Common myeloid progenitor, CD34-positive (primary cell): ENCODE data around the gene UMAD1.

Experiments used
- CTCF ChIA-PET: fragments of 350-600 bp; sonication (Branson Sonifier 250); formaldehyde crosslinking; loops from one replicate; lab custom pipeline; 2021; ENCODE audit warnings: antibody characterized with exemption; lab: Charles Lee
- POLR2A ChIA-PET: fragments of 350-600 bp; sonication (Branson Sonifier 250); formaldehyde crosslinking; loops from one replicate; lab custom pipeline; 2021; ENCODE audit warnings: antibody characterized with exemption; lab: Charles Lee
- DNase-seq, 3 donors: peaks; one replicate each; pipeline versions ENCODE4 v3.0.0 to v3.0.0-alpha.2; 2013
- H3K27ac ChIP-seq, 2 experiments: 1 replicate in 1 of 2; 2 replicates in 1 of 2; pipeline ENCODE4 v1.7.0; 2013; ENCODE audit warnings: inconsistent platforms in 2 of 2, low read length in 2 of 2, mild to moderate bottlenecking in 2 of 2, low read depth in 1 of 2, moderate library complexity in 1 of 2; ENCODE audit not compliant: severe bottlenecking in 2 of 2, insufficient read depth in 1 of 2, poor library complexity in 1 of 2
- H3K27me3 ChIP-seq, 5 experiments: replicated peaks in 2 of 5; 1 replicate in 3 of 5; 2 replicates in 2 of 5; pipeline versions ENCODE4 v1.6.1 to v1.7.0; 2013; ENCODE audit warnings: low read length in 4 of 5, mild to moderate bottlenecking in 2 of 5, moderate library complexity in 2 of 5, inconsistent platforms in 1 of 5; ENCODE audit not compliant: insufficient read depth in 5 of 5, control insufficient read depth in 4 of 5
- H3K36me3 ChIP-seq, 4 experiments: 1 replicate in 2 of 4; 2 replicates in 2 of 4; pipeline versions ENCODE4 v1.6.1 to v1.7.0; 2013; ENCODE audit warnings: low read length in 3 of 4, control low read depth in 1 of 4, mild to moderate bottlenecking in 1 of 4; ENCODE audit not compliant: control insufficient read depth in 4 of 4, insufficient read depth in 4 of 4
- H3K4me1 ChIP-seq, 4 experiments: 1 replicate in 3 of 4; 2 replicates in 1 of 4; pipeline versions ENCODE4 v1.6.1 to v1.7.1; 2013; ENCODE audit warnings: low read length in 3 of 4, mild to moderate bottlenecking in 3 of 4, control low read depth in 1 of 4, inconsistent platforms in 1 of 4, moderate library complexity in 1 of 4; ENCODE audit not compliant: control insufficient read depth in 4 of 4, insufficient read depth in 4 of 4; ENCODE audit errors: control extremely low read depth in 1 of 4
- H3K4me3 ChIP-seq, 7 experiments: 1 replicate in 4 of 7; 2 replicates in 3 of 7; pipeline versions ENCODE4 v1.5.1 to v1.7.0; 2013; ENCODE audit warnings: mild to moderate bottlenecking in 7 of 7, low read length in 6 of 7, moderate library complexity in 6 of 7, inconsistent platforms in 2 of 7, low read depth in 2 of 7, control low read depth in 1 of 7; ENCODE audit not compliant: insufficient read depth in 4 of 7, control insufficient read depth in 1 of 7; ENCODE audit errors: extremely low read depth in 1 of 7
- H3K9me3 ChIP-seq, 5 experiments: 1 replicate in 4 of 5; 2 replicates in 1 of 5; pipeline versions ENCODE4 v1.6.1 to v1.7.1; 2013; ENCODE audit warnings: low read length in 4 of 5, mild to moderate bottlenecking in 2 of 5, inconsistent platforms in 1 of 5, low read depth in 1 of 5, moderate library complexity in 1 of 5; ENCODE audit not compliant: control insufficient read depth in 4 of 5, insufficient read depth in 2 of 5; ENCODE audit errors: control extremely low read depth in 1 of 5
- WGBS: methylation state at CpG from one replicate; pipeline ENCODE4 v1.1.5; 2013; ENCODE audit not compliant: insufficient coverage; 5-methylcytosine and 5-hydroxymethylcytosine counted together

The UMAD1 gene

DNA sequence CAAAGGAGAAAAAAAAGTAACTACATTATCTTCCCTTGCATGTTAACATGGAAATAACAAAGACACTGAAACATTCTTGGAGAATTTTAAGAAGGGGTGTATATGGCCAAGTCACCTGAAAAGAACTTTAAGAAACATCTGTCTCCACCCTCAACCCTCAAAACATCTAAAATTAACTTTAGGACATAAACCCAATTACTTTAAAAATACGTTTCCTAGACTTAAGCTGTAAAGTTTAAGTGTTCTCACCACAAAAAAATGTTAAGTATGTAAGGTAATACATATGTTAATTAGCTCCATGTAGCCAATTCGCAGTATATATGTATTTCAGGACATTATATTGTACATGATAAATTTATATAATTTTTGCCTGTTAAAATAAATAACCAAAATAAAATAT is 257.0 kb downstream of the UMAD1 start:
- no peaks in the 10 kb centered on the region for H3K27me3 ChIP-seq
- no CpG with 5 or more reads among the region's 2 CpGs for WGBS
- H3K27ac ChIP-seq, result no peak overlapping the region
- ChIA-PET POLR2A (no interaction called here), CTCF (no interaction called here)
- H3K9me3 ChIP-seq, result no peaks in the 10 kb centered on the region
- no peak overlapping the region for H3K4me3 ChIP-seq
- no peaks in the 10 kb centered on the region for H3K4me1 ChIP-seq
- no peaks in the 10 kb centered on the region for H3K36me3 ChIP-seq
- DNase-seq, result no peak

GRCh38 chr7:7897949-7898515 is 257.5 kb downstream of the UMAD1 start:
- 100% methylated on average over 2 of the region's 4 CpGs for WGBS
- no peak overlapping the region for H3K27ac ChIP-seq
- H3K27me3 ChIP-seq, result no peaks in the 10 kb centered on the region
- no peaks in the 10 kb centered on the region for H3K36me3 ChIP-seq
- DNase-seq, result no peak
- H3K4me1 ChIP-seq, result no peaks in the 10 kb centered on the region
- no peaks in the 10 kb centered on the region for H3K9me3 ChIP-seq
- ChIA-PET POLR2A (no interaction called here), CTCF (no interaction called here)
- no peak overlapping the region for H3K4me3 ChIP-seq

GRCh38 chr7:7902845-7903244 is 262.3 kb downstream of the UMAD1 start:
- H3K4me3 ChIP-seq, result no peak overlapping the region
- no peaks in the 10 kb centered on the region for H3K4me1 ChIP-seq
- no peak for DNase-seq
- H3K27me3 ChIP-seq, result no peaks in the 10 kb centered on the region
- no peaks in the 10 kb centered on the region for H3K36me3 ChIP-seq
- 100% methylated on average over 2 of the region's 2 CpGs for WGBS
- H3K27ac ChIP-seq, result no peak overlapping the region
- no peaks in the 10 kb centered on the region for H3K9me3 ChIP-seq
- POLR2A ChIA-PET, result no interaction called here
- CTCF ChIA-PET, result no interaction called here

GRCh38 chr7:7907306-7907705 is 266.8 kb downstream of the UMAD1 start:
- no peak for DNase-seq
- H3K27ac ChIP-seq, result no peak overlapping the region
- H3K36me3 ChIP-seq, result no peaks in the 10 kb centered on the region
- H3K9me3 ChIP-seq, result peaks cover 0 to 2% (median 0%) of the 10 kb centered on the region in 5 experiments
- ChIA-PET POLR2A (no interaction called here), CTCF (no interaction called here)
- no peaks in the 10 kb centered on the region for H3K27me3 ChIP-seq
- H3K4me1 ChIP-seq, result peaks cover 0 to 4% (median 0%) of the 10 kb centered on the region in 4 experiments
- no peak overlapping the region for H3K4me3 ChIP-seq
- 100% methylated on average over 1 of the region's 2 CpGs for WGBS

- Histone ChIP-seq H3K4me1 (peaks cover 0 to 4% (median 0%) of the 10 kb centered on the region in 4 experiments), H3K9me3 (peaks cover 0 to 2% (median 0%) of the 10 kb centered on the region in 5 experiments), H3K27ac (no peak overlapping the region), H3K27me3 (no peaks in the 10 kb centered on the region), H3K4me3 (no peak overlapping the region), H3K36me3 (no peaks in the 10 kb centered on the region)
- ChIA-PET CTCF (interaction anchor here (0.6 kb wide), 2 partner anchors 58 to 121 kb away, joined by 3 to 4 read pairs; no protein-coding TSS in a partner anchor), POLR2A (no interaction called here)
- 100% methylated on average over 3 of the region's 3 CpGs for WGBS
- no peak for DNase-seq
These were observed 268.1 kb downstream of the UMAD1 start for GRCh38 chr7:7908622-7909145.

DNA sequence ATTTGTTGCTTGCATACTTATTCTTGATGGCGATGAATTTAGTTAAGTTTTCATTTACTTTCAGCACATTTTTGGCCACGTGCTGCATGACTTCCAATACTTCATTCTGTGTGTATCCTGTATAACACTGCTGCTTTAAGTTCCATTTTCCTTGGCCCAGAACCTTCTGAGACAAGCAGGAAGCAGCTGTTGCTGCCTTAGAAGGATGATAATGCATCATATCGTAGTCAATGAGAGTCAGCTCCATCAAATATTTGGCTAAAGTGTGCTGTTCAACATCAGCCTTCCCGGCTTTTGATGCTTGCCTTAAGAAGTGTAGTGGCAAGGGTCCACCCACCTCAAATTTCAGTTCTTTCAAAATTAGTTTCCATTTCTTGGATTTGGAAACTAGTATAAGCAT is 268.8 kb downstream of the UMAD1 start:
- ChIA-PET CTCF (no interaction called here), POLR2A (no interaction called here)
- Histone ChIP-seq H3K36me3 (no peaks in the 10 kb centered on the region), H3K9me3 (peaks cover 0 to 2% (median 0%) of the 10 kb centered on the region in 5 experiments), H3K4me1 (peaks cover 0 to 4% (median 0%) of the 10 kb centered on the region in 4 experiments), H3K27me3 (no peaks in the 10 kb centered on the region), H3K27ac (no peak overlapping the region), H3K4me3 (no peak overlapping the region)
- peak in 2 of 3 donors; percentile 18 to 40 for DNase-seq
- 68% methylated on average over 4 of the region's 4 CpGs for WGBS

GRCh38 chr7:7911369-7912123 is 271.0 kb downstream of the UMAD1 start:
- Histone ChIP-seq H3K27ac (no peak overlapping the region), H3K4me1 (peaks cover 0 to 4% (median 0%) of the 10 kb centered on the region in 4 experiments), H3K9me3 (peaks cover 0 to 2% (median 0%) of the 10 kb centered on the region in 5 experiments), H3K36me3 (no peaks in the 10 kb centered on the region), H3K27me3 (no peaks in the 10 kb centered on the region), H3K4me3 (no peak overlapping the region)
- 80% methylated on average over 2 of the region's 4 CpGs for WGBS
- DNase-seq, result no peak
- ChIA-PET POLR2A (no interaction called here), CTCF (interaction anchor here (2.6 kb wide), 1 partner anchor 8 kb away, joined by 8 read pairs; no protein-coding TSS in a partner anchor)
